Naive thymus-derived CD4-positive, alpha-beta T cell (primary cell): ENCODE data around the gene GPC6. TPM values are rescaled to one million over a fixed set of nuclear protein-coding genes. Genes with fewer than 3 reads are reported as not detected.

ENCODE experiments used
- ATAC-seq: fragments of 150-1000 bp; cut with Tn5 transposase; 2 replicates; pipeline ENCODE4 v1.10.0; 2021; ENCODE audit warnings: mild to moderate bottlenecking, moderate library complexity
- CTCF ChIA-PET: fragments of 350-600 bp; sonication (Branson Sonifier 250); formaldehyde crosslinking; loops from one replicate; lab custom pipeline; 2021; ENCODE audit warnings: antibody characterized with exemption; lab: Charles Lee
- POLR2A ChIA-PET: fragments of 350-600 bp; sonication (Branson Sonifier 250); formaldehyde crosslinking; loops from one replicate; lab custom pipeline; 2021; ENCODE audit warnings: antibody characterized with exemption, inconsistent platforms; lab: Charles Lee
- DNase-seq, 9 donors: peaks; one replicate each; pipeline versions ENCODE4 v3.0.0 to v3.0.0-alpha.2; 2020 to 2022; ENCODE audit warnings: mixed read lengths in 1 of 9
- H3K27ac ChIP-seq: one replicate; pipeline ENCODE4 v1.7.0; 2013; ENCODE audit warnings: mild to moderate bottlenecking, low read depth, low read length, moderate library complexity
- H3K27me3 ChIP-seq, 2 donors: one replicate each; pipeline ENCODE4 v1.7.0; 2013; ENCODE audit warnings: low read length in 2 of 2, mild to moderate bottlenecking in 2 of 2, moderate library complexity in 2 of 2; ENCODE audit not compliant: control insufficient read depth in 2 of 2, insufficient read depth in 2 of 2
- H3K36me3 ChIP-seq, 3 experiments: 1 replicate in 2 of 3; 2 replicates in 1 of 3; pipeline ENCODE4 v1.7.0; 2013; ENCODE audit warnings: low read length in 3 of 3, mild to moderate bottlenecking in 3 of 3, moderate library complexity in 1 of 3; ENCODE audit not compliant: insufficient read depth in 3 of 3, control insufficient read depth in 2 of 3
- H3K4me1 ChIP-seq, 2 donors: one replicate each; pipeline ENCODE4 v1.7.0; 2013; ENCODE audit warnings: low read length in 2 of 2, mild to moderate bottlenecking in 2 of 2, moderate library complexity in 1 of 2; ENCODE audit not compliant: control insufficient read depth in 2 of 2, insufficient read depth in 2 of 2
- H3K4me3 ChIP-seq: 2 replicates; pipeline ENCODE4 v1.7.0; 2013; ENCODE audit warnings: mild to moderate bottlenecking, low read length
- H3K9me3 ChIP-seq, 3 experiments: 1 replicate in 2 of 3; 2 replicates in 1 of 3; pipeline ENCODE4 v1.7.0; 2013; ENCODE audit warnings: low read length in 3 of 3; ENCODE audit not compliant: control insufficient read depth in 2 of 3
- H3K27ac Mint-ChIP-seq, 9 donors: one replicate each; pipeline ENCODE4 v1.8.0; 2020 to 2022; ENCODE audit warnings: mixed read lengths in 9 of 9, mild to moderate bottlenecking in 8 of 9, moderate library complexity in 5 of 9, inconsistent platforms in 2 of 9
- H3K27me3 Mint-ChIP-seq, 5 donors: one replicate each; pipeline ENCODE4 v1.8.0; 2021 to 2022; ENCODE audit warnings: mixed read lengths in 5 of 5, mild to moderate bottlenecking in 1 of 5
- H3K36me3 Mint-ChIP-seq, 5 donors: one replicate each; pipeline ENCODE4 v1.8.0; 2020 to 2022; ENCODE audit warnings: mixed read lengths in 5 of 5, mild to moderate bottlenecking in 3 of 5, inconsistent platforms in 1 of 5
- H3K4me1 Mint-ChIP-seq, 7 donors: one replicate each; pipeline ENCODE4 v1.8.0; 2020 to 2022; ENCODE audit warnings: mixed read lengths in 7 of 7, mild to moderate bottlenecking in 3 of 7, inconsistent platforms in 1 of 7
- H3K4me3 Mint-ChIP-seq, 10 donors: one replicate each; pipeline ENCODE4 v1.8.0; 2020 to 2022; ENCODE audit warnings: mild to moderate bottlenecking in 10 of 10, mixed read lengths in 10 of 10, moderate library complexity in 6 of 10, inconsistent platforms in 2 of 10
- H3K9me3 Mint-ChIP-seq, 11 donors: one replicate each; pipeline ENCODE4 v1.8.0; 2020 to 2022; ENCODE audit warnings: mixed read lengths in 11 of 11, mild to moderate bottlenecking in 4 of 11, inconsistent platforms in 1 of 11, moderate library complexity in 1 of 11
- intact Hi-C, 2 donors: fragments of 100-400 bp; cut with micrococcal nuclease; formaldehyde crosslinking; loops; one replicate each; pipeline ENCODE4 v1.15.1; 2023
- polyA plus RNA-seq, 2 donors: library from polyadenylated mRNA; unstranded; fragments of 300-500 nt; fragmentation: Illumina TruSeq; gene quantifications; one replicate each; pipeline ENCODE4 v1.2.3, GENCODE V29; 2021
- total RNA-seq, 6 experiments: library from RNA in 5 of 6; stranded (reverse) in 5 of 6; gene quantifications; 1 replicate in 5 of 6; 2 replicates in 1 of 6; pipeline ENCODE4 v1.2.3 and lab custom pipeline; 2021 to 2026

Gene GPC6
- total and polyA plus RNA-seq, 7 experiments from 2014 or later = not detected

DNA sequence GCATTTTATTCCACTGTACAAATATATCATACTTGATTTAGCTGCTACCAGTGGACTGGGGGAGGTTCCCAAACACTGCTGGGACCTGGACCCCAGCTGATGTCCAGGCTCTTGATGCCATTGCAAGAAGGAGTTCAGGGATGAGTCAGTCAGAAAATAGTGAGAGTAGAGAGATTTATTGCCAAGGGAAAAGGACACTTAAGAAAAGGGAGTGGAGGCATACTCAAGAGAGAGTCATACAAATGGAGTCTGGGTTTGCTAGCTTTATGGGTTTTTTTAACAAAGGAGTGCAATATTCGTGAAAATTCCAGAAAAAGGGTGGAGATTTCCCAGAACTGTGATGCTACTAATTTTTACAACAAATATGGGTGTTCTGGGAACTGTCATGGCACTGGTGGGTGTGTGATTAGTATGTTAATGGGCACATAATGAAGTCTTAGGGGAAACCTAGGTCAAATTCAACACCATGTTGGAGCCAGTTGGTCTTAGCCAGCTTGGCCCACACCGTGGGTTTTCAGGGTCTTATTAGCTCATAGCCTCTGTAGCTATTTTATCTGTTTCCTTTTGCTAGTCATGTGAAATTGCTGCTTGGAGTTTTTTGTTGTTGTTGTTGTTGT, 36.2 kb downstream of the GPC6 start:
- H3K4me1 Mint-ChIP-seq = no peaks in the 10 kb centered on the region
- no peaks in the 10 kb centered on the region for H3K27me3 ChIP-seq
- no peak overlapping the region for H3K4me3 ChIP-seq
- ChIA-PET POLR2A (no interaction called here), CTCF (no interaction called here)
- H3K36me3 Mint-ChIP-seq = no peaks in the 10 kb centered on the region
- H3K9me3 ChIP-seq = no peaks in the 10 kb centered on the region
- no peak overlapping the region for H3K27ac ChIP-seq
- ATAC-seq = no peak
- H3K9me3 Mint-ChIP-seq = peaks cover 0 to 3% (median 0%) of the 10 kb centered on the region in 11 donors
- H3K27me3 Mint-ChIP-seq = peaks cover 0 to 3% (median 0%) of the 10 kb centered on the region in 5 donors
- no peaks in the 10 kb centered on the region for H3K36me3 ChIP-seq
- no peak for DNase-seq
- intact Hi-C loops = no loop called here
- no peak overlapping the region for H3K27ac Mint-ChIP-seq
- H3K4me3 Mint-ChIP-seq = no peak overlapping the region
- H3K4me1 ChIP-seq = no peaks in the 10 kb centered on the region

GRCh38 chr13:93264876-93265275, 38.3 kb downstream of the GPC6 start:
- Mint-ChIP-seq H3K27me3 (peaks cover 0 to 9% (median 0%) of the 10 kb centered on the region in 5 donors), H3K4me3 (no peak overlapping the region), H3K4me1 (no peaks in the 10 kb centered on the region), H3K27ac (no peak overlapping the region), H3K9me3 (peaks cover 0 to 3% (median 0%) of the 10 kb centered on the region in 11 donors), H3K36me3 (no peaks in the 10 kb centered on the region)
- ChIA-PET POLR2A (no interaction called here), CTCF (no interaction called here)
- intact Hi-C loops = no loop called here
- no peak for ATAC-seq
- no peaks in the 10 kb centered on the region for H3K36me3 ChIP-seq
- no peaks in the 10 kb centered on the region for H3K9me3 ChIP-seq
- no peaks in the 10 kb centered on the region for H3K27me3 ChIP-seq
- no peaks in the 10 kb centered on the region for H3K4me1 ChIP-seq
- no peak overlapping the region for H3K27ac ChIP-seq
- no peak for DNase-seq
- no peak overlapping the region for H3K4me3 ChIP-seq

- no peak for ATAC-seq
- Histone ChIP-seq H3K27me3 (no peaks in the 10 kb centered on the region), H3K36me3 (no peaks in the 10 kb centered on the region), H3K4me1 (no peaks in the 10 kb centered on the region), H3K9me3 (no peaks in the 10 kb centered on the region), H3K27ac (no peak overlapping the region), H3K4me3 (no peak overlapping the region)
- no peak overlapping the region for H3K27ac Mint-ChIP-seq
- ChIA-PET POLR2A (no interaction called here), CTCF (no interaction called here)
- intact Hi-C loops = no loop called here
- H3K36me3 Mint-ChIP-seq = no peaks in the 10 kb centered on the region
- H3K4me1 Mint-ChIP-seq = no peaks in the 10 kb centered on the region
- peaks cover 0 to 9% (median 0%) of the 10 kb centered on the region in 5 donors for H3K27me3 Mint-ChIP-seq
- no peak overlapping the region for H3K4me3 Mint-ChIP-seq
- DNase-seq = no peak
- peaks cover 0 to 3% (median 0%) of the 10 kb centered on the region in 11 donors for H3K9me3 Mint-ChIP-seq
These were observed 39.2 kb downstream of the GPC6 start for GRCh38 chr13:93265800-93266199.

GRCh38 chr13:93266681-93267080, 40.1 kb downstream of the GPC6 start:
- H3K27ac ChIP-seq = no peak overlapping the region
- intact Hi-C loops = no loop called here
- DNase-seq = no peak
- no peaks in the 10 kb centered on the region for H3K4me1 Mint-ChIP-seq
- H3K36me3 ChIP-seq = no peaks in the 10 kb centered on the region
- no peak for ATAC-seq
- H3K4me3 ChIP-seq = no peak overlapping the region
- ChIA-PET POLR2A (no interaction called here), CTCF (no interaction called here)
- no peaks in the 10 kb centered on the region for H3K4me1 ChIP-seq
- H3K27me3 Mint-ChIP-seq = peaks cover 0 to 9% (median 0%) of the 10 kb centered on the region in 5 donors
- no peaks in the 10 kb centered on the region for H3K36me3 Mint-ChIP-seq
- no peaks in the 10 kb centered on the region for H3K27me3 ChIP-seq
- no peak overlapping the region for H3K4me3 Mint-ChIP-seq
- H3K9me3 ChIP-seq = no peaks in the 10 kb centered on the region
- no peak overlapping the region for H3K27ac Mint-ChIP-seq
- H3K9me3 Mint-ChIP-seq = peaks cover 0 to 3% (median 0%) of the 10 kb centered on the region in 11 donors

GRCh38 chr13:93268327-93269028, 41.9 kb downstream of the GPC6 start:
- ChIA-PET POLR2A (interaction anchor here (0.8 kb wide), 1 partner anchor 848 kb away, joined by 3 read pairs; no protein-coding TSS in a partner anchor), CTCF (no interaction called here)
- Mint-ChIP-seq H3K4me1 (no peaks in the 10 kb centered on the region), H3K9me3 (peaks cover 0 to 2% (median 0%) of the 10 kb centered on the region in 11 donors), H3K27me3 (peaks cover 0 to 9% (median 0%) of the 10 kb centered on the region in 5 donors), H3K4me3 (no peak overlapping the region), H3K36me3 (no peaks in the 10 kb centered on the region), H3K27ac (no peak overlapping the region)
- no peaks in the 10 kb centered on the region for H3K36me3 ChIP-seq
- no peak overlapping the region for H3K4me3 ChIP-seq
- intact Hi-C loops = no loop called here
- ATAC-seq = no peak
- DNase-seq = no peak
- no peaks in the 10 kb centered on the region for H3K4me1 ChIP-seq
- no peaks in the 10 kb centered on the region for H3K9me3 ChIP-seq
- no peak overlapping the region for H3K27ac ChIP-seq
- H3K27me3 ChIP-seq = no peaks in the 10 kb centered on the region

DNA sequence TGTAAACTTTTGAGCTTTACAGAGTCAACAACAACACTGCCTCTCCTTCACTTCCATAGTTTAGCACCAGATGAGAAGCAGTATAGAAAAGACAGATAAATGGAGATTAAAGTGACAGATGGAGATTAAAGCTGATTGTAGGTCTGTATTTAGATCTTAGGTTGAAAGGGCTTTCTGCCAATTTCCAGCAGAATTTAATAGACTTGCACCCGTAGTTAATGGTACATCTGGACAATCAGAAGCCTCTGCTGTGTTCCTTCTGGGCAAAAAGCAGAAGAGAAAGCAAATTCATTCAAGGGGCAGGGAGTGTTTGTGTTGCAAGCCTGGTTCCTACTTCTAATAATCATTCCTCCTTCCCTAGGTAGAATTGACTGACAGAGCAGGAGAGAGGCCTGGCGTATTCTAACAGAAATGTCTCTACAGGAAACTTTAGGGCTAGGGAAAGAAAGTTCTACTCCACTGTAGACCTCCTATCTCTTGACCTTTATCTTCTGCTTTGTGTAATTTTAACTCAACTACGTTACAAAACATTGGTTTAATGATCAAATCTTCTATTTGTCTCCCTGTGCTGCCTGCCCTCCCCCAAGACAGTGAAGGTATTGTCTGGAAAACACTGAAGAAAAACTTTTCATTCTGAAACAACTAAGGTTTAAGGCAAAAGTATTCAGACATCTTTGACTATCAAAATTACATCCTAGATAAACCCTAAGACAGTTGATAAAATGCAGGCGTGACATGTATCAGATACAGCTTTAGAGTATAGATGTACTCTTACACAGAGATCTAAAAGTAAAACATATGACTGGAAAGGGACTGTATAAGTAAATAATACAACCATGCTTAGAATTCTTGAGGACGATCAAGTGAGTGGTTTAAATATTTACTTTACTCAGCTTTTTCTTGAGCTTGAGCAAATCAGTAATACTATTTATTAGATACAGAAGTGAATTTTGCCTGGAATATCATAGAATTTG, 44.4 kb downstream of the GPC6 start:
- H3K36me3 ChIP-seq = no peaks in the 10 kb centered on the region
- no peak overlapping the region for H3K27ac ChIP-seq
- H3K4me3 ChIP-seq = no peak overlapping the region
- ATAC-seq (no peak), DNase-seq (no peak)
- peaks cover 0 to 8% (median 0%) of the 10 kb centered on the region in 5 donors for H3K27me3 Mint-ChIP-seq
- H3K4me3 Mint-ChIP-seq = no peak overlapping the region
- H3K27ac Mint-ChIP-seq = no peak overlapping the region
- no peaks in the 10 kb centered on the region for H3K4me1 ChIP-seq
- no peaks in the 10 kb centered on the region for H3K36me3 Mint-ChIP-seq
- no peaks in the 10 kb centered on the region for H3K4me1 Mint-ChIP-seq
- ChIA-PET CTCF (no interaction called here), POLR2A (no interaction called here)
- peaks cover 0 to 2% (median 0%) of the 10 kb centered on the region in 11 donors for H3K9me3 Mint-ChIP-seq
- H3K9me3 ChIP-seq = no peaks in the 10 kb centered on the region
- intact Hi-C loops = no loop called here
- H3K27me3 ChIP-seq = no peaks in the 10 kb centered on the region
